ENCODE data around the gene FARS2.

GRCh38 chr6:5463690-5464089 lies 202.4 kb downstream of the FARS2 start:
- TF ChIP-seq MYC (IDR thresholded peaks at IDR 0.05; ENCODE audit: low read depth, low read length) (no peak), CTCF (IDR thresholded peaks at IDR 0.05; ENCODE audit: extremely low read depth in 1 of 2, insufficient read depth in 1 of 2, low read depth in 1 of 2, low read length in 2 of 2) (no peak), POLR2A (IDR thresholded peaks at IDR 0.05; ENCODE audit: low read depth, low read length) (no peak), MAX (IDR thresholded peaks at IDR 0.05; ENCODE audit: insufficient read depth, insufficient read length) (no peak), POLR2AphosphoS5 (IDR thresholded peaks at IDR 0.05; ENCODE audit: insufficient read depth, low read depth, low read length) (no peak), GATA2 (IDR thresholded peaks at IDR 0.05; ENCODE audit: insufficient read depth, insufficient read length, low read depth, low read length) (no peak)
